ENCODE measurements around the gene SELENON.

DNA sequence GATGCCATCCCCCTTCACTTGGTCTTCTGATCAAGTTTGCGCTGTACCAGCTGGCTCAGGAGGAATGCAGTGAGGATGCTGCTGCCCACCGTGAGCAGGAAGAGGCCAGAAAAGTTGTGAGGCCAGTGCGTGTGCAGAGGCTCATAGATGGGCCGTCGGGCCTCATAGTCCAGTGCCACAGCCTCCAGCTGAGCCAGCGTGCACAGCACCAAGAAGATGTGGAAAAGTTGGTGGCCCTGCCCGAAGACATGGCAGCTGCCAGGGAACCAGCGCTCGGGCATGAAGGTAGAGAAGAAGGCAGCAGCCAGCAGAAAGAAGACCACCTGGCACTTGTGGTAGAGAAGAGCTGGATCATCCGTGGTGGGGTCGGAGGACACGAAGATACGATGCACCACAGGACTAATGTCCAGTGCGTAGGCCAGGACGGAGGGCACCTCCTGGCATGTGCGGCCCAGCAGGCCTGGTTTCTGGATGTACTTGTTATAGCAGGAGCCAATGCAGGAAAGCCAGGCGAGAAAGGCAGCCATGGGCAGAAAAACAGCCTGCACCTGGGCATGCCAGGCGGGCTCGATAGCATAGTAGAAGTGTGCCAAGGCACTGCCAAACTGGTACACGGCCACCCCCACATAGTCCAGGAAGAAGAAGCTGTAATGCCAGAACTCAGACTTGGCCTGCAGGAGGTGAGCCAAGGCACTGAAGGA is 62.9 kb downstream of the SELENON start:
- TF ChIP-seq, protein P1, sequence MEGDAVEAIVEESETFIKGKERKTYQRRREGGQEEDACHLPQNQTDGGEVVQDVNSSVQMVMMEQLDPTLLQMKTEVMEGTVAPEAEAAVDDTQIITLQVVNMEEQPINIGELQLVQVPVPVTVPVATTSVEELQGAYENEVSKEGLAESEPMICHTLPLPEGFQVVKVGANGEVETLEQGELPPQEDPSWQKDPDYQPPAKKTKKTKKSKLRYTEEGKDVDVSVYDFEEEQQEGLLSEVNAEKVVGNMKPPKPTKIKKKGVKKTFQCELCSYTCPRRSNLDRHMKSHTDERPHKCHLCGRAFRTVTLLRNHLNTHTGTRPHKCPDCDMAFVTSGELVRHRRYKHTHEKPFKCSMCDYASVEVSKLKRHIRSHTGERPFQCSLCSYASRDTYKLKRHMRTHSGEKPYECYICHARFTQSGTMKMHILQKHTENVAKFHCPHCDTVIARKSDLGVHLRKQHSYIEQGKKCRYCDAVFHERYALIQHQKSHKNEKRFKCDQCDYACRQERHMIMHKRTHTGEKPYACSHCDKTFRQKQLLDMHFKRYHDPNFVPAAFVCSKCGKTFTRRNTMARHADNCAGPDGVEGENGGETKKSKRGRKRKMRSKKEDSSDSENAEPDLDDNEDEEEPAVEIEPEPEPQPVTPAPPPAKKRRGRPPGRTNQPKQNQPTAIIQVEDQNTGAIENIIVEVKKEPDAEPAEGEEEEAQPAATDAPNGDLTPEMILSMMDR (IDR thresholded peaks at IDR 0.05; ENCODE audit: insufficient read depth, low read length) = no peak
- TF ChIP-seq, protein P2, sequence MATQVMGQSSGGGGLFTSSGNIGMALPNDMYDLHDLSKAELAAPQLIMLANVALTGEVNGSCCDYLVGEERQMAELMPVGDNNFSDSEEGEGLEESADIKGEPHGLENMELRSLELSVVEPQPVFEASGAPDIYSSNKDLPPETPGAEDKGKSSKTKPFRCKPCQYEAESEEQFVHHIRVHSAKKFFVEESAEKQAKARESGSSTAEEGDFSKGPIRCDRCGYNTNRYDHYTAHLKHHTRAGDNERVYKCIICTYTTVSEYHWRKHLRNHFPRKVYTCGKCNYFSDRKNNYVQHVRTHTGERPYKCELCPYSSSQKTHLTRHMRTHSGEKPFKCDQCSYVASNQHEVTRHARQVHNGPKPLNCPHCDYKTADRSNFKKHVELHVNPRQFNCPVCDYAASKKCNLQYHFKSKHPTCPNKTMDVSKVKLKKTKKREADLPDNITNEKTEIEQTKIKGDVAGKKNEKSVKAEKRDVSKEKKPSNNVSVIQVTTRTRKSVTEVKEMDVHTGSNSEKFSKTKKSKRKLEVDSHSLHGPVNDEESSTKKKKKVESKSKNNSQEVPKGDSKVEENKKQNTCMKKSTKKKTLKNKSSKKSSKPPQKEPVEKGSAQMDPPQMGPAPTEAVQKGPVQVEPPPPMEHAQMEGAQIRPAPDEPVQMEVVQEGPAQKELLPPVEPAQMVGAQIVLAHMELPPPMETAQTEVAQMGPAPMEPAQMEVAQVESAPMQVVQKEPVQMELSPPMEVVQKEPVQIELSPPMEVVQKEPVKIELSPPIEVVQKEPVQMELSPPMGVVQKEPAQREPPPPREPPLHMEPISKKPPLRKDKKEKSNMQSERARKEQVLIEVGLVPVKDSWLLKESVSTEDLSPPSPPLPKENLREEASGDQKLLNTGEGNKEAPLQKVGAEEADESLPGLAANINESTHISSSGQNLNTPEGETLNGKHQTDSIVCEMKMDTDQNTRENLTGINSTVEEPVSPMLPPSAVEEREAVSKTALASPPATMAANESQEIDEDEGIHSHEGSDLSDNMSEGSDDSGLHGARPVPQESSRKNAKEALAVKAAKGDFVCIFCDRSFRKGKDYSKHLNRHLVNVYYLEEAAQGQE (IDR thresholded peaks at IDR 0.05; ENCODE audit: insufficient replicate concordance, low read depth) = no peak
- no peak for TF ChIP-seq GABPA (IDR thresholded peaks at IDR 0.05; ENCODE audit: low read depth)
